ENCODE data around the gene CPEB4. TPM values are rescaled to one million over a fixed set of nuclear protein-coding genes. Genes with fewer than 3 reads are reported as not detected.
A peak's percentile ranks its signal among the peaks of the same experiment; 100 is the strongest.

The CPEB4 gene
- total RNA-seq, 1 donor from 2014 or later: 20.9 TPM

DNA sequence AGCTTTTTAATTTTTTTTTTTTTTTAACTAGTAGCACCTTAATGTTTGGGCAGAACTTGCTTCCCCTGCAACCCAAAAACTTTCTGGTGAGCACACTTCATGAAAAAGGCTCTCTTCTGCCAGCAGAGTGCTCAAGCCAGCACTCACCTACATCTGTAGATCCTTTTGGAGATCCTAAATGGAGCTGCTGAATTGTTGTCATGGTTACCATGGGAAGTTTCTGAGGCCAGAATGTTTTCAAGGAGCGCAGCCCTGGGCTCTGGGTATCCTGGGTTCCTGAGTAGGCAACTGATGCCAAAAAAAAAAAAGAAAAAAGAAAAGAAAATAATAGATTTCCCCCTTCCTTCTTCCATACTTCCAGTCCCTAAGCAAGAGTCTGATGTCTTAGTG lies 3.1 kb upstream of the CPEB4 start:
- no peak for TF ChIP-seq CTCF (IDR thresholded peaks at IDR 0.05; ENCODE audit: insufficient read depth, low read length, poor library complexity, severe bottlenecking)
- DNase-seq (ENCODE audit: low read depth): no peak
- Histone ChIP-seq H3K36me3 (ENCODE audit: control insufficient read depth, insufficient read depth, low read length) (no peaks in the 10 kb centered on the region), H3K27me3 (ENCODE audit: control insufficient read depth, insufficient read depth, low read length) (no peaks in the 10 kb centered on the region), H3K4me3 (ENCODE audit: low read depth, low read length) (no peak overlapping the region)

DNA sequence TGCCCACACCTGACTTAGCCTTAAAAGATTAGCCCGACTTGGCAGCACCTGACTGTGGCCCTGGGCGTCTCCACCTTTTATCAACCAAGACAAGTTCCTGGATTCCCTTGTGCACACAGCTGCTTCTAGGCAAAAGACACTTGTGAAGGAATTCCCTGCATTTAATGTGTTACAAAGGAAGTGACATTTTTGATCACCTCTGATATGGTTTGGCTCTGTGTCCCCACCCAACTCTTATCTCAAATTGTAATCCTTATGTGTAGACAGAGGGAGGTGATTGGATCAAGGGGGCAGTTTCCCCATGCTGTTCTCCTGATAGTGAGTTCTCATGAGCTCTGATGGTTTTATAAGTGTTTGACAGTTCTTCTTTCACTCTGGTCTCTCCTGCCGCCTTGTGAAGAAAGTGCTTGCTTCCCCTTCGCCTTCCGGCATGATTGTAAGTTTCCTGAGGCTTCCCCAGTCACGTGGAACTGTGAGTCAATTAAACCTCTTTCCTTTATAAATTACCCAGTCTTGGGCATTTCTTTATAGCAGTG lies 2.6 kb upstream of the CPEB4 start:
- no peak for TF ChIP-seq CTCF (IDR thresholded peaks at IDR 0.05; ENCODE audit: insufficient read depth, low read length, poor library complexity, severe bottlenecking)
- DNase-seq (ENCODE audit: low read depth): no peak
- H3K4me3 ChIP-seq (ENCODE audit: low read depth, low read length): no peak overlapping the region
- no peaks in the 10 kb centered on the region for H3K36me3 ChIP-seq (ENCODE audit: control insufficient read depth, insufficient read depth, low read length)
- no peaks in the 10 kb centered on the region for H3K27me3 ChIP-seq (ENCODE audit: control insufficient read depth, insufficient read depth, low read length)

DNA sequence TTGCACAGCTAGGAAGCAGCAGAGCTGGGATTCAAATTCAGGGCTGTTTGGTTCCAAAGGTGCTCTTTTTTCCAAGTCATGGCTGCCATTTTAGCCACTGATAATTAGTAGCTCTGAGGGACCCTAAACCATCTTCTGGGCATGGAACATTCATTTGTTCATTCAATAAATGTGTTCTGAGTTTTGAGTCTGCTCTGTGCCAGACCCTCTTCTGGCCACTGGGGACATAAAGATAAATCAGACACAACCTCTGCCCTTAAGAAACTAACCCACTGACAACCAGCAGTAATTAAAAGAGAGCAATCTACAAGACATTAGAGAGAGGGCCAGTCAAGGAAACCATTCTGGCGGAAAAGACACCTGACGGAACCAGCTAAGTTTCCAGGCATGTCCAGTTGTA lies 2.0 kb upstream of the CPEB4 start:
- H3K4me3 ChIP-seq (ENCODE audit: low read depth, low read length): no peak overlapping the region

DNA sequence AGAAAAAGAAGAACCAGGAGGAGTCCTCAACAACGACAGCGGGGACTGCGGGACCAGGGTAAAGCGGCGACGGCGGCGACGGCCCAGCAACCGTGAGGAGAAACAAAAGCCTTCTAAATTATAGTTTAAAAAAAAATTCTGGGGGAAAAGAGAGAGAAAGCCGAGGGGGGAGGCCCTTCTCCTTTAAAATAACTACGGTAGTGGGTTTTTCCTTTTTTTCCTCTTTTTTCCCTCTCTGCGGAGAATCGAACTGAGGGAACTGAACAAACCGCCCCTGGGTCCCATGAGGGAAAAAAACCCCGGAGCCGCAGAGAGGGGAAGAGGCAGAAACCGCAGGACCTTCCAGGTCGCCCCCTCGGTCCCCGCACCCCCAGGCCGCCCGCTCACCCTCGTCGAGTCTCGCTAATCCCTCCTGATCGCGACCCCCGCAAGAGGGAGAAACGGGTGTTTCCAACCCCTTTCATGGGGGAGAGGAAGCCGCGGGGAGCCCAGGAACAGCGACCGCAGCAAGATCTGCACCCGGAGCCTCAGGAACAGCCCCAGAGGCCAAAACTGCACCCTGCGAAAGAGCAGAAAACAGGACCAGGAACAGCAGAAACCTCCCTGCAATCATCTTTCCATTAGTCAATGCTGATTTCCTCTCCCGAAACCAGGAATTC lies 453 bp downstream of the CPEB4 start:
- Histone ChIP-seq H3K4me3 (ENCODE audit: low read depth, low read length) (peak overlapping the region; percentile 84), H3K27me3 (ENCODE audit: control insufficient read depth, insufficient read depth, low read length) (no peaks in the 10 kb centered on the region), H3K36me3 (ENCODE audit: control insufficient read depth, insufficient read depth, low read length) (no peaks in the 10 kb centered on the region)
- no peak for TF ChIP-seq CTCF (IDR thresholded peaks at IDR 0.05; ENCODE audit: insufficient read depth, low read length, poor library complexity, severe bottlenecking)
- DNase-seq (ENCODE audit: low read depth): no peak

More for the DNA sequence above, 2.0 kb upstream of the CPEB4 start:
- TF ChIP-seq CTCF (IDR thresholded peaks at IDR 0.05; ENCODE audit: insufficient read depth, low read length, poor library complexity, severe bottlenecking): no peak
- Histone ChIP-seq H3K27me3 (ENCODE audit: control insufficient read depth, insufficient read depth, low read length) (no peaks in the 10 kb centered on the region), H3K36me3 (ENCODE audit: control insufficient read depth, insufficient read depth, low read length) (no peaks in the 10 kb centered on the region)
- DNase-seq (ENCODE audit: low read depth): no peak

DNA sequence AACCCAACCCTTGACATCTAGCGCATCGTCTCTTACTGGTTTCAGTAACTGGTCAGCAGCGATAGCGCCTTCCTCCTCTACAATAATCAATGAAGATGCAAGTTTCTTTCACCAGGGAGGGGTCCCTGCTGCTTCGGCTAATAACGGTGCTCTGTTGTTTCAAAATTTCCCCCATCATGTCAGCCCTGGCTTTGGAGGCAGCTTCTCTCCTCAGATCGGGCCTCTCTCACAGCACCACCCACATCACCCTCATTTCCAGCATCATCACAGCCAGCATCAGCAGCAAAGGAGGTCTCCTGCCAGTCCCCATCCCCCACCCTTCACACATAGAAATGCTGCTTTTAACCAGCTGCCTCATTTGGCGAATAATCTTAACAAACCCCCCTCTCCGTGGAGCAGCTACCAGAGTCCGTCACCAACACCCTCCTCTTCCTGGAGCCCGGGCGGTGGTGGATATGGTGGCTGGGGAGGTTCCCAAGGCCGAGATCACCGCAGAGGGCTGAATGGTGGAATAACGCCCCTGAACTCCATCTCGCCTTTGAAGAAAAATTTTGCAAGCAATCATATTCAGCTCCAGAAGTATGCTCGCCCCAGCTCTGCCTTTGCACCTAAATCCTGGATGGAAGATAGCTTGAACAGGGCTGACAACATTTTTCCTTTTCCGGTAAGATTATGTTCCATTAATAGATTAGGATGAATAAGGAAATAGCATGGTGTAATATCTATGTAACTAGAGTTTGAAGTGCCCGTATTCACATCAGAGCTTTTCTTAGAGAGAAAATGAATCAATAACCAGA lies 2.2 kb downstream of the CPEB4 start:
- TF ChIP-seq CTCF (IDR thresholded peaks at IDR 0.05; ENCODE audit: insufficient read depth, low read length, poor library complexity, severe bottlenecking): no peak
- Histone ChIP-seq H3K27me3 (ENCODE audit: control insufficient read depth, insufficient read depth, low read length) (no peaks in the 10 kb centered on the region), H3K36me3 (ENCODE audit: control insufficient read depth, insufficient read depth, low read length) (no peaks in the 10 kb centered on the region), H3K4me3 (ENCODE audit: low read depth, low read length) (peak overlapping the region; percentile 40)
- DNase-seq (ENCODE audit: low read depth): no peak

Data from kidney epithelial cell (primary cell).